Measurements from ENCODE around the gene RORC. TPM values are rescaled to one million over a fixed set of nuclear protein-coding genes. Genes with fewer than 3 reads are reported as not detected.

The RORC gene
- total and polyA plus RNA-seq, 2 of the 8 experiments (the other 6 are each of a cell fraction or from before 2014, with no cell fraction given), result 0.44 to 0.54 TPM

DNA sequence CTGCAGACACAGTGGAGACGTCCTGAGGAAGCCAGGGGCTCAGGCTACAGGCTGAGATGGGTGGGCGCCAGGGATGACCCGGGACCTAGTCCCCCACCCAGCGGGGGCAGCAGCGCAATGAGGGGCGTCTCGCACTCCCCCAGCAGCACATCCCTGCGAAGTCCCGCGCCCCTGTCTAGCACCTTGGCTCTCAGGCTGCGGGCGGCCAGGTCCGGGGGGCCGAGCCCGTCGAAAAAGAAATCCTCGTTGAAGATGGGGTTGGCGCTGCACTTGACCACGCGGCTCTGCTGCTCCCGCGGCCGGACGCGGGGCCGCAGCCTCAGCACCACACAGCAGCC is 6.3 kb upstream of the RORC start:
- POLR2A ChIA-PET (ENCODE audit: partially characterized antibody), result interaction anchor here (1.1 to 5.0 kb wide), 3 partner anchors 11 to 123 kb away, joined by 3 to 19 read pairs (median 14); partner anchors contain the start of gene THEM5
- Histone ChIP-seq H3K4me2 (ENCODE audit: insufficient read depth in 1 of 2, low read depth in 2 of 2, low read length in 2 of 2) (peak overlapping the region; percentile 77 to 93), H3K27me3 (replicated peaks in 1 of 4; ENCODE audit: control insufficient read depth in 3 of 4, extremely low read depth in 1 of 4, insufficient read depth in 3 of 4, low read length in 3 of 4) (peaks cover 10 to 24% (median 21%) of the 10 kb centered on the region in 4 experiments)
- TF ChIP-seq EZH2 (IDR thresholded peaks at IDR 0.05; ENCODE audit: low read depth, low read length, severe bottlenecking) (peak; percentile 64), SIN3A (conservative IDR thresholded peaks at IDR 0.05 in 1 of 2, IDR thresholded peaks at IDR 0.05 in 1 of 2; ENCODE audit: low read depth in 1 of 2, low read length in 2 of 2) (no peak), JUND (IDR thresholded peaks at IDR 0.05; ENCODE audit: low read length) (no peak), SRF (IDR thresholded peaks at IDR 0.05; ENCODE audit: low read depth, low read length) (no peak), SIX5 (IDR thresholded peaks at IDR 0.05; ENCODE audit: low read depth, low read length) (no peak), BACH1 (IDR thresholded peaks at IDR 0.05; ENCODE audit: low read length) (no peak), SP2 (IDR thresholded peaks at IDR 0.05; ENCODE audit: low read length) (no peak), SP4 (IDR thresholded peaks at IDR 0.05; ENCODE audit: low read length) (no peak), ZNF274 (IDR thresholded peaks at IDR 0.05; ENCODE audit: borderline replicate concordance, extremely low read depth, low read length) (no peak), JUN (IDR thresholded peaks at IDR 0.05; ENCODE audit: low read depth, low read length) (no peak), GABPA (IDR thresholded peaks at IDR 0.05; ENCODE audit: borderline replicate concordance, insufficient read depth, low read length) (no peak)
- TF ChIP-seq, protein P1, sequence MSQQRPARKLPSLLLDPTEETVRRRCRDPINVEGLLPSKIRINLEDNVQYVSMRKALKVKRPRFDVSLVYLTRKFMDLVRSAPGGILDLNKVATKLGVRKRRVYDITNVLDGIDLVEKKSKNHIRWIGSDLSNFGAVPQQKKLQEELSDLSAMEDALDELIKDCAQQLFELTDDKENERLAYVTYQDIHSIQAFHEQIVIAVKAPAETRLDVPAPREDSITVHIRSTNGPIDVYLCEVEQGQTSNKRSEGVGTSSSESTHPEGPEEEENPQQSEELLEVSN (IDR thresholded peaks at IDR 0.05), result peak; percentile 89
- TF ChIP-seq, protein P2, sequence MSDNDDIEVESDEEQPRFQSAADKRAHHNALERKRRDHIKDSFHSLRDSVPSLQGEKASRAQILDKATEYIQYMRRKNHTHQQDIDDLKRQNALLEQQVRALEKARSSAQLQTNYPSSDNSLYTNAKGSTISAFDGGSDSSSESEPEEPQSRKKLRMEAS (IDR thresholded peaks at IDR 0.05), result peak; percentile 86

More for the DNA sequence above, 6.3 kb upstream of the RORC start:
- no peaks in the 10 kb centered on the region for H3K79me1 ChIP-seq (ENCODE audit: low read depth, low read length)
- H3K27ac ChIP-seq (ENCODE audit: low read depth, low read length), result no peak overlapping the region
- H3K23me2 ChIP-seq (ENCODE audit: low read depth, low read length), result peaks cover 23% of the 10 kb centered on the region
- no peaks in the 10 kb centered on the region for H3K9me3 ChIP-seq (ENCODE audit: insufficient read depth in 2 of 2, low read depth in 1 of 2, low read length in 1 of 2)
- H2BK20ac ChIP-seq (ENCODE audit: low read length), result no peak overlapping the region
- no peak overlapping the region for H2BK5ac ChIP-seq (ENCODE audit: low read depth, low read length)
- FAIRE-seq (no peak), DNase-seq (ENCODE audit: low read depth in 1 of 2, low spot score in 2 of 2) (no peak)
- H3K4me1 ChIP-seq (replicated peaks in 1 of 4; ENCODE audit: control insufficient read depth in 3 of 4, insufficient read depth in 4 of 4, low read length in 3 of 4), result peaks cover 4 to 17% (median 9%) of the 10 kb centered on the region in 4 experiments
- H2BK15ac ChIP-seq (ENCODE audit: low read length), result no peak overlapping the region
- H3K56ac ChIP-seq (replicated peaks; ENCODE audit: insufficient read length, low read depth, low read length), result no peak overlapping the region
- no peak overlapping the region for H4K91ac ChIP-seq (replicated peaks; ENCODE audit: insufficient read length, low read length)
- H4K5ac ChIP-seq (ENCODE audit: insufficient read length, low read depth, low read length), result no peak overlapping the region
- no peak overlapping the region for H3K4ac ChIP-seq (replicated peaks; ENCODE audit: insufficient read length, low read depth, low read length)
- no peak overlapping the region; the same call in 1 of the 2 replicates for H3K18ac ChIP-seq (ENCODE audit: extremely low read depth, low read length)
- CTCF ChIA-PET (ENCODE audit: partially characterized antibody), result interaction anchor here (1.2 to 2.2 kb wide), 2 partner anchors 8 to 70 kb away, joined by 3 to 7 read pairs; no protein-coding TSS in a partner anchor
- H2BK120ac ChIP-seq (replicated peaks; ENCODE audit: low read depth, low read length), result no peak overlapping the region
- H2BK12ac ChIP-seq (ENCODE audit: low read depth, low read length), result 0 out of 2 replicates have a peak overlapping the region, but pooled peaks have one; percentile 17
- no peaks in the 10 kb centered on the region for H4K20me1 ChIP-seq (replicated peaks in 1 of 2; ENCODE audit: control insufficient read depth in 1 of 2, insufficient read depth in 2 of 2, low read length in 2 of 2)
- peak overlapping the region; percentile 59; the same call in 1 of the 2 replicates for H4K8ac ChIP-seq (ENCODE audit: extremely low read depth, insufficient read depth, low read length)
- H3K36me3 ChIP-seq (ENCODE audit: control insufficient read depth in 2 of 4, insufficient read depth in 4 of 4, low read length in 3 of 4), result no peaks in the 10 kb centered on the region
- no peak overlapping the region for H3K14ac ChIP-seq (ENCODE audit: insufficient read length)
- no peak overlapping the region for H2AFZ ChIP-seq (ENCODE audit: low read length)
- no peak overlapping the region for H3K23ac ChIP-seq (ENCODE audit: insufficient read length)
- no peaks in the 10 kb centered on the region for H3K79me2 ChIP-seq (ENCODE audit: control insufficient read depth in 1 of 2, insufficient read depth in 2 of 2, low read length in 2 of 2)
- peak overlapping the region in 1 of 4 experiments; percentile 18; a peak in 2 of 7 replicates for H3K9ac ChIP-seq (replicated peaks in 1 of 4; ENCODE audit: extremely low read depth in 1 of 4, low read depth in 3 of 4, low read length in 3 of 4)
- no peak overlapping the region for H2AK5ac ChIP-seq (ENCODE audit: low read depth, low read length)
- peak overlapping the region; percentile 43 to 69 (median 54) for H3K4me3 ChIP-seq (ENCODE audit: extremely low read depth in 1 of 4, insufficient read depth in 2 of 4, low read depth in 3 of 4, low read length in 4 of 4)
- 11% methylated on average over 15 of the region's 26 CpGs; no CpG with 5 or more reads in 1 of the 2 experiments for WGBS, 2 experiments (ENCODE audit: extremely low coverage in 1 of 2, insufficient coverage in 1 of 2, insufficient read length in 1 of 2, insufficient replicate concordance in 2 of 2, low coverage in 1 of 2, low lambda C conversion rate in 2 of 2, missing lambda C conversion rate in 1 of 2)

Measured in H1 (cell line).